Tibial nerve (tissue), 4 donors: Measurements from ENCODE around the gene FOXO3B. TPM values are rescaled to one million over a fixed set of nuclear protein-coding genes. Genes with fewer than 3 reads are reported as not detected.
"Not testable (repeated sequence)": the region's sequence is repeated elsewhere in the genome, so short reads cannot be mapped to it uniquely, and the experiment has no call there.

Experiments used
- DNase-seq, 2 donors: peaks; one replicate each; pipeline ENCODE4 v3.0.0-alpha.2; 2019; ENCODE audit warnings: low spot score in 2 of 2
- H3K27ac ChIP-seq, 4 donors: fragments of 200-600 bp; sonication (generic) in 3 of 4; one replicate each; pipeline ENCODE4 v1.5.1; 2017 to 2019; ENCODE audit warnings: mild to moderate bottlenecking in 1 of 4
- H3K27me3 ChIP-seq, 2 donors: fragments of 200-600 bp; sonication (generic) in 1 of 2; one replicate each; pipeline versions ENCODE4 v1.5.1 to v1.6.0; 2017 to 2019
- H3K36me3 ChIP-seq, 3 donors: fragments of 200-600 bp; sonication (generic); one replicate each; pipeline ENCODE4 v1.5.1; 2018 to 2019
- H3K4me1 ChIP-seq, 4 donors: fragments of 200-600 bp; sonication (generic) in 3 of 4; one replicate each; pipeline ENCODE4 v1.5.1; 2017 to 2019
- H3K4me3 ChIP-seq, 4 donors: fragments of 200-600 bp; sonication (generic) in 3 of 4; one replicate each; pipeline ENCODE4 v1.5.1; 2017 to 2019; ENCODE audit warnings: mild to moderate bottlenecking in 1 of 4, moderate library complexity in 1 of 4
- H3K9me3 ChIP-seq, 4 donors: fragments of 200-600 bp; sonication (generic) in 3 of 4; one replicate each; pipeline ENCODE4 v1.5.1; 2017 to 2019
- WGBS, 2 donors: methylation state at CpG; one replicate each; pipeline ENCODE4 v1.1.5; 2018; 5-methylcytosine and 5-hydroxymethylcytosine counted together
- total RNA-seq, 4 donors: library from RNA; depleted of rRNA; stranded (reverse); fragments of >200 nt; gene quantifications; one replicate each; pipeline ENCODE4 v1.1.0, GENCODE V29; 2016
- TF ChIP-seq, protein P1 (sequence below), 5 experiments: fragments of 200-600 bp in 3 of 5; fragments of 450-650 bp in 2 of 5; sonication (generic) in 3 of 5; IDR thresholded peaks; one replicate each; pipeline ENCODE4 v1.5.1; 2016 to 2019; ENCODE audit warnings: antibody characterized with exemption in 5 of 5, mild to moderate bottlenecking in 3 of 5, moderate library complexity in 2 of 5

FOXO3B gene
- total RNA-seq, 4 donors from 2014 or later, result 15.0 to 19.6 (median 18.3) TPM

DNA sequence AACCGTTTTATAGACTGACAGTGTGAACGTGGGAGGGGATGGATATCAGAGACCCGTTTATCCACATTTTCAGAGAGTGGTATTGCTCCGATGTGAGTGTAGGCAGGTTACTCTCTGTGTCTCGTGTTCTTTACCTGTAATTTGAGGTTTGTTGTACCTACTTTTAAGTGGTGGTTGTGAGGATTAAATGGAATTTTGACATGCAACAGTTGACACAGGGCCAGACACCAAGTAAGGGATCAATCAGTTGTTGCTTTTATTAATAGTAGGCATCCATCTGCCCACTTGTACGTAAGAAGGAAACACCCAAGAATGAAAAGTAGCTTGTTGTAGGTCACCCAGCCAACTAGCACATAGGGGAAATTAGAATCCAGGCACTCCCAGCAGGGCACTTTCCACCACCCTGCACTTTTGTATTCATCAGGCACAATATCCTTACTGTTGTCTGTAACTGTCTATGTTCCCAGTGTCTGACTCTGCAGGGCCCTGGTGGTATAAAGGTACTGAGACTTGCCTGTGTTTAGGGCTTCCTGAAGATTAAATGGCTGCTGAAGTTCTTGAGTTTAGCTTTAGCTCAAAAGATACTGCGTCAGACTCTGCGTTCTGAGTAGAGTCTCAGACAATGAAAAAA is 16.5 kb upstream of the FOXO3B start:
- Histone ChIP-seq H3K27ac (peak overlapping the region in 1 of 4 donors; percentile 63), H3K4me3 (peak overlapping the region; percentile 40 to 60 (median 48))
- not testable (repeated sequence) for H3K27me3 ChIP-seq, DNase-seq, H3K9me3 ChIP-seq, H3K36me3 ChIP-seq, H3K4me1 ChIP-seq
- WGBS, 2 donors, result 51 to 52% methylated on average over 8 of the region's 8 CpGs
- TF ChIP-seq, protein P1, sequence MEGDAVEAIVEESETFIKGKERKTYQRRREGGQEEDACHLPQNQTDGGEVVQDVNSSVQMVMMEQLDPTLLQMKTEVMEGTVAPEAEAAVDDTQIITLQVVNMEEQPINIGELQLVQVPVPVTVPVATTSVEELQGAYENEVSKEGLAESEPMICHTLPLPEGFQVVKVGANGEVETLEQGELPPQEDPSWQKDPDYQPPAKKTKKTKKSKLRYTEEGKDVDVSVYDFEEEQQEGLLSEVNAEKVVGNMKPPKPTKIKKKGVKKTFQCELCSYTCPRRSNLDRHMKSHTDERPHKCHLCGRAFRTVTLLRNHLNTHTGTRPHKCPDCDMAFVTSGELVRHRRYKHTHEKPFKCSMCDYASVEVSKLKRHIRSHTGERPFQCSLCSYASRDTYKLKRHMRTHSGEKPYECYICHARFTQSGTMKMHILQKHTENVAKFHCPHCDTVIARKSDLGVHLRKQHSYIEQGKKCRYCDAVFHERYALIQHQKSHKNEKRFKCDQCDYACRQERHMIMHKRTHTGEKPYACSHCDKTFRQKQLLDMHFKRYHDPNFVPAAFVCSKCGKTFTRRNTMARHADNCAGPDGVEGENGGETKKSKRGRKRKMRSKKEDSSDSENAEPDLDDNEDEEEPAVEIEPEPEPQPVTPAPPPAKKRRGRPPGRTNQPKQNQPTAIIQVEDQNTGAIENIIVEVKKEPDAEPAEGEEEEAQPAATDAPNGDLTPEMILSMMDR (IDR thresholded peaks at IDR 0.05), result peak in 1 of 5 experiments; percentile 1

DNA sequence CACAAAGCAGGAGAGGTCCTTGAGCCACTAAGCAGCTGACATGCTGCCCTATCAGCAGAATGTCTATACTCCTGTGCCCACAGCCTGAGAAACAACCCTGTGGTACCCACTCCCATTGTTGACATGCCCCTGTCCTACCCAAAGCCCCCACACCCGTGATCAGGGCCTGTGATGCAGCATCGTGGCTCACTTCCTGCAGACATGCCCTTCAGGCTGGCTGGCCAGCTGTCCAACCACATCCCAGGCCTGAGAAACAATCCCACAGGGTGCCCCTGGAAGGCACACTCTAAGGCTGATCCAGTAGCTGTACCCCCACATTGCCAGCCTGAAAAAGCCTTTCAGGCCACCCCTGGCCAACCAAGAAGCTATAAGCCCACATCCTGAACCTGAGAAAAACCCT is 13.0 kb upstream of the FOXO3B start:
- not testable (repeated sequence) for H3K4me1 ChIP-seq, H3K4me3 ChIP-seq, H3K9me3 ChIP-seq, H3K27ac ChIP-seq, DNase-seq, H3K27me3 ChIP-seq, H3K36me3 ChIP-seq
- WGBS, 2 donors, result 52 to 78% methylated on average over 2 of the region's 2 CpGs

DNA sequence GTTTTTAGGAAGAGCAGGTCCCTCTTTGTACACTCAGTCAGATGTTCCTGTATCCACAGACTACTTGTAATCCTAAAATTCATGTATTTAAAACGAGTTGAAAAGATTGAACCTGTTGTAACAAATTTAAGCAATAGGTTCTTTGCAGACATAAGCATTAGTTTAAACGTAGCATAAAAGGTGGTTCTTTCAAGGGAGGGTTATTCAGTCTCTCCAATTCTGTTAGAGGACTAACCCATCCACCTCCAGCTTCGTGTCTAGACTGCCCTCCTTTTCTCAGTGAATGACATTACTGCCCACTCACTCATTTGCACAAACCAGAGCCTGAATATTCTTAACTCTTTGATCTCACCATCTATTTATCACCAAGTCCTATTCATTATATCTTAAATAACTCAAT is 554 bp upstream of the FOXO3B start:
- not testable (repeated sequence) for H3K4me1 ChIP-seq, DNase-seq, H3K27me3 ChIP-seq, H3K9me3 ChIP-seq, H3K27ac ChIP-seq
- WGBS, 2 donors, result 0% methylated on average over 3 of the region's 3 CpGs
- Histone ChIP-seq H3K4me3 (peak overlapping the region in 3 of 4 donors; percentile 38 to 60 (median 57)), H3K36me3 (peaks cover 0 to 10% (median 0%) of the 10 kb centered on the region in 3 donors)

DNA sequence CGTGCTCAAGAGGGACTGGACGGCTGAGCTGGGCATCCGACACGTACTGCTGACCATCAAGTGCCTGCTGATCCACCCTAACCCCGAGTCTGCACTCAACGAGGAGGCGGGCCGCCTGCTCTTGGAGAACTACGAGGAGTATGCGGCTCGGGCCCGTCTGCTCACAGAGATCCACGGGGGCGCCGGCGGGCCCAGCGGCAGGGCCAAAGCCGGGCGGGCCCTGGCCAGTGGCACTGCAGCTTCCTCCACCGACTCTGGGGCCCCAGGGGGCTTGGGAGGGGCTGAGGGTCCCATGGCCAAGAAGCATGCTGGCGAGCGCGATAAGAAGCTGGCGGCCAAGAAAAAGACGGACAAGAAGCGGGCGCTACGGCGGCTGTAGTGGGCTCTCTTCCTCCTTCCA is 4.7 kb downstream of the FOXO3B start:
- not testable (repeated sequence) for H3K9me3 ChIP-seq, H3K27ac ChIP-seq, H3K27me3 ChIP-seq, H3K4me3 ChIP-seq, DNase-seq, H3K4me1 ChIP-seq
- WGBS, 2 donors, result 95 to 97% methylated on average over 21 to 27 of the region's 29 CpGs
- H3K36me3 ChIP-seq, result peaks cover 0 to 39% (median 0%) of the 10 kb centered on the region in 3 donors

- H3K4me1 ChIP-seq, H3K27me3 ChIP-seq, H3K4me3 ChIP-seq, DNase-seq, H3K9me3 ChIP-seq, H3K27ac ChIP-seq: not testable (repeated sequence)
- 92 to 100% methylated on average over 3 of the region's 3 CpGs for WGBS, 2 donors
- peaks cover 0 to 43% (median 0%) of the 10 kb centered on the region in 3 donors for H3K36me3 ChIP-seq
These were observed 5.2 kb downstream of the FOXO3B start for GRCh38 chr17:18676928-18677327.

- not testable (repeated sequence) for DNase-seq, H3K4me3 ChIP-seq, H3K27ac ChIP-seq, H3K4me1 ChIP-seq, H3K27me3 ChIP-seq
- 95 to 96% methylated on average over 43 to 45 of the region's 102 CpGs for WGBS, 2 donors
- Histone ChIP-seq H3K9me3 (peaks cover 0 to 29% (median 0%) of the 10 kb centered on the region in 4 donors), H3K36me3 (peaks cover 0 to 68% (median 0%) of the 10 kb centered on the region in 3 donors)
These were observed 9.5 kb downstream of the FOXO3B start for GRCh38 chr17:18672395-18673227.

GRCh38 chr17:18668625-18669024 is 13.5 kb downstream of the FOXO3B start:
- H3K27me3 ChIP-seq, H3K4me3 ChIP-seq, H3K4me1 ChIP-seq, DNase-seq, H3K27ac ChIP-seq: not testable (repeated sequence)
- Histone ChIP-seq H3K36me3 (peaks cover 0 to 61% (median 0%) of the 10 kb centered on the region in 3 donors), H3K9me3 (peaks cover 0 to 55% (median 2%) of the 10 kb centered on the region in 4 donors)
- 94 to 100% methylated on average over 1 of the region's 1 CpG for WGBS, 2 donors

DNA sequence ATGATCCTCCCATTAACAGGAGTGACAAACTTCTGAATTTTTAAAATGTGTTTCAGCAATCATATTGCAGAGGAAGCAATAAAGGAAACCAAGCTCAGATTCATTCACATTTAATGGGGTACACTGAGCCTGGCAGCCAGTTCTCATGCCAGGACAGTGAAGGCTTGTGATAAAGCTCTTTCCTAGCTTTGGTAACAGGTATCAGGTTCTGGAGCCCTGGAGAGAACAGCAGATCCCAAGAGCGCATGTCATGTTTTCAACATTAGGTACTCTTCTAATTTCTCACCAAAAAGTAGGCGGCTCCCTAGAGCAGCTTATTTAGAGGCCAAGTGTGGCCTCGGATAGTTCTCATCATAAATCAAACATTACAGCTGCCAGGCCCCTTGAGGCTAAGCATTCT is 14.6 kb downstream of the FOXO3B start:
- not testable (repeated sequence) for H3K27ac ChIP-seq, DNase-seq, H3K4me1 ChIP-seq, H3K27me3 ChIP-seq, H3K4me3 ChIP-seq
- peaks cover 0 to 66% (median 6%) of the 10 kb centered on the region in 4 donors for H3K9me3 ChIP-seq
- peaks cover 0 to 54% (median 0%) of the 10 kb centered on the region in 3 donors for H3K36me3 ChIP-seq
- WGBS, 2 donors, result 100% methylated on average over 1 to 3 of the region's 3 CpGs

DNA sequence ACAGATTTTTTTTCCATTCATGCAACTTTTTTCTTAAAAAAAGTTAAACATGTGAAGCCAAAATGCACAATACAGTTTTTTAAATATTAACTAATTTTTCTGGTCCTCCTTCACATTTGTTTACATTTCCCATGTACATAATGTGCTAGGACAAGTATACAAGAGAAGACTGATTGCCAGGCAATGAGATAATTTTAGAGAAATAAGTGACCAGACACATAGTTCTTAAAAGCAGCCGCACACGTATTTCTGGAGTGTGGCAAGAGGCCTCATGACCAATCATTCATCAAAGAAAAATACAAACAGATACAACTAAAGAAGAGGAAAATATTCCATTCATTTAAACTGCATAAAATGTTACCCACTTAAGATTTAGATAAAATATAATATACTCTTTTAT is 15.8 kb downstream of the FOXO3B start:
- not testable (repeated sequence) for H3K4me3 ChIP-seq, DNase-seq, H3K27me3 ChIP-seq, H3K4me1 ChIP-seq, H3K27ac ChIP-seq
- Histone ChIP-seq H3K36me3 (peaks cover 0 to 41% (median 0%) of the 10 kb centered on the region in 3 donors), H3K9me3 (peaks cover 0 to 72% (median 11%) of the 10 kb centered on the region in 4 donors)
- 100% methylated on average over 2 of the region's 2 CpGs for WGBS, 2 donors

- H3K27ac ChIP-seq, H3K4me3 ChIP-seq, DNase-seq, H3K4me1 ChIP-seq, H3K27me3 ChIP-seq, H3K36me3 ChIP-seq: not testable (repeated sequence)
- WGBS, 2 donors, result 89 to 94% methylated on average over 4 to 5 of the region's 5 CpGs
- H3K9me3 ChIP-seq, result peaks cover 0 to 69% (median 14%) of the 10 kb centered on the region in 4 donors
These were observed 20.0 kb downstream of the FOXO3B start for GRCh38 chr17:18661924-18662624.

DNA sequence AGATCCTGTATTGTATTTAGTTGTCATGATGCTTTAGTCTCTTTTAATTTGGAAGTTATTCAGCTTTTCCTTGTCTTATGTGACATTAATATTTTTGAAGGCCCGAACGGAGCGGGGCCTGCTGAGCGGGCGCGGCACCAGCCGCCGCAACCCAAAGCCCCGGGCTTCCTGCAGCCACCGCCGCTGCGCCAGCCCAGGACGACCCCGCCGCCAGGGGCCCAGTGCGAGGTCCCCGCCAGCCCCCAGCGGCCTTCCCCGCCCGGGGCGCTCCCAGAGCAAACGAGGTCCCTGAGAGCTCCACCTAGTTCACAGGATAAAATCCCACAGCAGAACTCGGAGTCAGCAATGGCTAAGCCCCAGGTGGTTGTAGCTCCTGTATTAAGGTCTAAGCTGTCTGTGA is 32.0 kb downstream of the FOXO3B start:
- not testable (repeated sequence) for DNase-seq, H3K4me3 ChIP-seq, H3K4me1 ChIP-seq, H3K9me3 ChIP-seq, H3K36me3 ChIP-seq, H3K27ac ChIP-seq, H3K27me3 ChIP-seq
- WGBS, 2 donors, result 55 to 58% methylated on average over 11 to 20 of the region's 23 CpGs

- H3K36me3 ChIP-seq, H3K27me3 ChIP-seq, H3K27ac ChIP-seq, H3K4me1 ChIP-seq, H3K4me3 ChIP-seq, DNase-seq, H3K9me3 ChIP-seq: not testable (repeated sequence)
- WGBS, 2 donors, result 87 to 94% methylated on average over 9 of the region's 9 CpGs
These were observed 37.8 kb downstream of the FOXO3B start, which contains the start of gene TBC1D28 for GRCh38 chr17:18644291-18644690. Gene TBC1D28, minus strand, starts transcription at chr17:18644391. Its CDS starts 3,039 bp downstream, at chr17:18641352.
